Measurements from ENCODE around the gene ATP2C2. TPM values are rescaled to one million over a fixed set of nuclear protein-coding genes. Genes with fewer than 3 reads are reported as not detected.
"Not testable (repeated sequence)": the region's sequence is repeated elsewhere in the genome, so short reads cannot be mapped to it uniquely, and the experiment has no call there.

The ATP2C2 gene
- total and polyA plus RNA-seq, 8 donors = 1.1 to 141 (median 4.2) TPM; not detected in 2

DNA sequence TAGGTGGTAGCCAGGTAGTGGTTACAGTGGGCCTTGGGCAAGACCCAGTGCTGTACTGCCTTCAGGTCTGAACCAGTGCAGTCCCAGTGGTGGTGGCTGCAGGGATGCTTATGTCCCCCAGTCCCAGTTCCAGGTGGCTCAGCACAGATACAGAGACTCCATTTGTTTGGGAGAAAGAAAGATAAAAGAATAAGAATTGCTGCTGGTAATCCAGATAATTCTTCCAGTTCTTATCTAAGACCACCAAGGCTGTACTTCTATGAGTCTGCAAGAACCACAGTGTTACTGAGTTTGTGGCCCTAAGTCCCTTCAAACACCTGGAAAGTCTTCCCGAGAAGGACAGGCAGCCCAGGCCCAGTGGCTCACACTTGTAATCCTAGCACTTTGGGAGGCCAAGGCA, 33.9 kb upstream of the ATP2C2 start:
- TF ChIP-seq CTCF (IDR thresholded peaks at IDR 0.05) (no peak), POLR2A (IDR thresholded peaks at IDR 0.05) (no peak), EP300 (IDR thresholded peaks at IDR 0.05) (no peak), POLR2AphosphoS5 (IDR thresholded peaks at IDR 0.05) (no peak)
- Histone ChIP-seq H3K27me3 (no peaks in the 10 kb centered on the region), H3K27ac (no peak overlapping the region), H3K36me3 (peaks cover 0 to 28% (median 7%) of the 10 kb centered on the region in 4 donors), H3K4me3 (no peak overlapping the region), H3K9me3 (peaks cover 5 to 28% (median 15%) of the 10 kb centered on the region in 4 donors), H3K4me1 (no peaks in the 10 kb centered on the region)
- 81 to 100% (median 92%) methylated on average over 1 of the region's 1 CpG for WGBS, 5 donors
- DNase-seq = no peak
- intact Hi-C loops (cut with DNase I; ENCODE audit: low total_unique reads) = no loop called here

GRCh38 chr16:84337236-84337635, 31.1 kb upstream of the ATP2C2 start:
- intact Hi-C loops (cut with DNase I; ENCODE audit: low total_unique reads); H3K27ac ChIP-seq; H3K4me3 ChIP-seq; H3K27me3 ChIP-seq; H3K36me3 ChIP-seq; H3K4me1 ChIP-seq; DNase-seq: not testable (repeated sequence)
- peaks cover 5 to 28% (median 15%) of the 10 kb centered on the region in 4 donors for H3K9me3 ChIP-seq

DNA sequence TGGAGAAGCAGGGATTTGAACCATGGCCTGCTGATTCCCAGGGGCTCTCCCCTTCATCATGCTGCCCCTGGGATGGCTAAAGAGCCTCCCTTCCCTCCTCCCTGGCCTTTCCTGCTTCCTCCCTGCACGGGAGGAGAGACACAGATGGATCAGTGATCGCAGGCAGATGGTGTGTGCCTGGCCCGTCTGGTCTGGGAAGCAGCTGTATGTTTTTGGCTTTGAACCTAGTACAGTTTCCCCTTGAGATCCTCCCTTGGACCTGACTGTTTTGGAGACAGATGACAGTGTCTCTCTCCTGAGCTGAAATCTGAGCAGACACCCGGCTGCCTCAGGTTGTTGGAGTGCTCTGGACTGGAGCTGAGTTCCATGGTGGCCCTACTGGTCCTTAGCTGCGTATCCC, 29.0 kb upstream of the ATP2C2 start:
- Histone ChIP-seq H3K27ac (no peak overlapping the region), H3K9me3 (peaks cover 5 to 28% (median 15%) of the 10 kb centered on the region in 4 donors), H3K4me3 (no peak overlapping the region), H3K27me3 (no peaks in the 10 kb centered on the region), H3K36me3 (no peaks in the 10 kb centered on the region), H3K4me1 (no peaks in the 10 kb centered on the region)
- peak in 1 of 2 donors; percentile 36 for DNase-seq
- intact Hi-C loops (cut with DNase I; ENCODE audit: low total_unique reads) = no loop called here
- WGBS, 5 donors = 42 to 68% (median 55%) methylated on average over 4 to 5 of the region's 5 CpGs
- TF ChIP-seq EP300 (IDR thresholded peaks at IDR 0.05) = no peak
- TF ChIP-seq POLR2AphosphoS5 (IDR thresholded peaks at IDR 0.05) = no peak
- no peak for TF ChIP-seq CTCF (IDR thresholded peaks at IDR 0.05)
- TF ChIP-seq POLR2A (IDR thresholded peaks at IDR 0.05) = no peak

DNA sequence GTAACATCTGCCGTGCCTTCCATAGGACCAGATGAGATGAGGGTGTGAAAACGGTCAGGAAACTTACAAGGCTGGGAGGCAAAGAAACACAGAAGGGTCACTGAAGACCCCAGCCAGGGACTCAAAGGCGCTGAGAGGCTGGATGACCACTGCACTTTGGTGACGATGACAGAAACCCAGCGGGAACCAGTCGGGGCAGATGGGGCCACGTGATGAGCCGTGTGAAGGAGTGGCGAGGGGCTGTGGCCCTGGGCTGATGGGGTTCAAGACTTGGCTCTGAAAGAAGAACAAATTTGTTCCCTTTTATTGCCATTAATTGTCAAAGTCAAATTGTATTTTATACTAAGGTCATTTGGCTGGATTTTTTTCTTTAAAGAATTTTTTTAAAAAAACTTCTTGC, 28.6 kb upstream of the ATP2C2 start:
- H3K27ac ChIP-seq = no peak overlapping the region
- peaks cover 5 to 25% (median 15%) of the 10 kb centered on the region in 4 donors for H3K9me3 ChIP-seq
- DNase-seq = no peak
- no peaks in the 10 kb centered on the region for H3K36me3 ChIP-seq
- intact Hi-C loops (cut with DNase I; ENCODE audit: low total_unique reads) = no loop called here
- no peaks in the 10 kb centered on the region for H3K27me3 ChIP-seq
- 71 to 83% (median 76%) methylated on average over 9 of the region's 9 CpGs for WGBS, 5 donors
- H3K4me3 ChIP-seq = no peak overlapping the region
- peaks cover 0 to under 1% (median 0%) of the 10 kb centered on the region in 4 donors for H3K4me1 ChIP-seq
- no peak for TF ChIP-seq POLR2A (IDR thresholded peaks at IDR 0.05)
- TF ChIP-seq EP300 (IDR thresholded peaks at IDR 0.05) = no peak
- no peak for TF ChIP-seq CTCF (IDR thresholded peaks at IDR 0.05)
- TF ChIP-seq POLR2AphosphoS5 (IDR thresholded peaks at IDR 0.05) = no peak

DNA sequence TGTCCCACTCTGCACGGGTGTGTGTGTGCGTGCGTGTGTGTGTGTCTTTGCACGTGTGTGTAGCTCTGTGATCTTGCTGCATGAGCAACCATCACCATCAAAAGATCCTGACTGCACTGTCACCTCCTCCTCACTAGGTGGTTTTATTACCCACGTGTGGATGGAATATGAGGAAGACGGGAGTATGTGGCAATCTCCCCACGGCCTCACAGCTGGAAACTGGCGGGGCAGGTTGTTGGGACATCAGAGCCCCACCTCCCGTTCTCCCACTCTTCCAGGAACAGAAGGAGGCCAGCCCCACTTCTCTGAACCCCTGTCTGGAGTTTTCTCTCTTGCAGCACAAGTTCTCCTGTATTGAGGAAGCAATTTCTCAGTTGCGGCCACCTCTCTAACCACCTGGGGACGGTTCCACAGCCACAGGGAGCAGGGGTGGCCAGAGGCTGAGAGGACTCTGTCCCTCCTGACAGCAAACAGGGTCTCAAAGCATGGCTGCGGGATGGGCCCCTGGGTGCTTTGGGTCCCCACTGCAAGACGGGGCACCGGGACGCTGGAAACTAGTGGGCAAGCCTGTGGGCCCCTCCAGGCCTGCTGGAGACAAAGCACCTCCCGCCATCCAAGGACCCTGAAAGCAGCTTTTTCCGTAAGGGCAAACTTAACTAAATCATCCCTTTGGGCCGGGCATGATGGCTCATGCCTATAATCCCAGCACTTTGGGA, 27.9 kb upstream of the ATP2C2 start:
- intact Hi-C loops (cut with DNase I; ENCODE audit: low total_unique reads) = no loop called here
- no peak overlapping the region for H3K27ac ChIP-seq
- WGBS, 5 donors = 63 to 75% (median 73%) methylated on average over 18 of the region's 18 CpGs

More for the DNA sequence above, 27.9 kb upstream of the ATP2C2 start:
- DNase-seq = peak in 1 of 2 donors; percentile 54
- Histone ChIP-seq H3K9me3 (peaks cover 5 to 23% (median 15%) of the 10 kb centered on the region in 4 donors), H3K36me3 (no peaks in the 10 kb centered on the region), H3K4me1 (peaks cover 0 to 8% (median 0%) of the 10 kb centered on the region in 4 donors), H3K27me3 (no peaks in the 10 kb centered on the region), H3K4me3 (no peak overlapping the region)
- TF ChIP-seq CTCF (IDR thresholded peaks at IDR 0.05) (no peak), POLR2AphosphoS5 (IDR thresholded peaks at IDR 0.05) (no peak), POLR2A (IDR thresholded peaks at IDR 0.05) (no peak), EP300 (IDR thresholded peaks at IDR 0.05) (no peak)
